Ishikawa (cell line): Measurements from ENCODE around the gene RTCA.

Experiments used
- CEBPB ChIP-seq: IDR thresholded peaks from 2 replicates; pipeline ENCODE4 v1.6.1; 2012
- EGR1 ChIP-seq: IDR thresholded peaks from 2 replicates; pipeline ENCODE4 v1.6.1; 2012
- EP300 ChIP-seq: IDR thresholded peaks from 2 replicates; pipeline ENCODE4 v1.6.1; 2012; ENCODE audit warnings: borderline replicate concordance
- FOXM1 ChIP-seq: IDR thresholded peaks from 2 replicates; pipeline ENCODE4 v1.6.1; 2012; ENCODE audit warnings: low read depth, borderline replicate concordance
- MAX ChIP-seq: IDR thresholded peaks from 2 replicates; pipeline ENCODE4 v1.6.1; 2012
- NFIC ChIP-seq: IDR thresholded peaks from 2 replicates; pipeline ENCODE4 v1.6.1; 2012
- REST ChIP-seq: IDR thresholded peaks from 2 replicates; pipeline ENCODE4 v1.6.1; 2012; ENCODE audit warnings: low read depth, mild to moderate bottlenecking
- TAF1 ChIP-seq: IDR thresholded peaks from 2 replicates; pipeline ENCODE4 v1.6.1; 2012; ENCODE audit warnings: low read depth, mild to moderate bottlenecking
- USF1 ChIP-seq: IDR thresholded peaks from 2 replicates; pipeline ENCODE4 v1.6.1; 2012
- YY1 ChIP-seq: IDR thresholded peaks from 2 replicates; pipeline ENCODE4 v1.6.1; 2012; ENCODE audit warnings: low read depth
- ZBTB7A ChIP-seq: IDR thresholded peaks from 2 replicates; pipeline ENCODE4 v1.6.1; 2012; ENCODE audit warnings: low read depth

GRCh38 chr1:100304921-100305320, 38.9 kb downstream of the RTCA start:
- no peak for TF ChIP-seq USF1
- TF ChIP-seq FOXM1: no peak
- TF ChIP-seq CEBPB: no peak
- no peak for TF ChIP-seq TAF1
- no peak for TF ChIP-seq MAX
- no peak for TF ChIP-seq NFIC
- no peak for TF ChIP-seq EP300
- no peak for TF ChIP-seq ZBTB7A
- TF ChIP-seq EGR1: no peak
- TF ChIP-seq REST: no peak
- TF ChIP-seq YY1: no peak
